A673 (cell line): ENCODE results near the gene TTLL8. TPM values are rescaled to one million over a fixed set of nuclear protein-coding genes. Genes with fewer than 3 reads are reported as not detected.

Experiments
- BruUV-seq: library from RNA; stranded (reverse); fragments of 400-500 nt; replicated peaks from 2 replicates; lab custom pipeline; 2021; lab: Mats Ljungman, UMichigan
- CTCF ChIA-PET: fragments of 300-600 bp; sonication (Branson Sonifier 250); formaldehyde crosslinking; loops from one replicate; lab custom pipeline; 2022; ENCODE audit warnings: antibody characterized with exemption; lab: Charles Lee
- POLR2A ChIA-PET: fragments of 300-600 bp; sonication (Branson Sonifier 250); formaldehyde crosslinking; loops from one replicate; lab custom pipeline; 2022; ENCODE audit warnings: antibody characterized with exemption; ENCODE audit not compliant: low non-redundant PET; lab: Charles Lee
- DNase-seq: peaks from one replicate; pipeline ENCODE4 v3.0.0-alpha.2; 2015; ENCODE audit warnings: low spot score
- H3K27ac ChIP-seq: fragments of 200-600 bp; sonication (generic); 2 replicates; pipeline ENCODE4 v1.5.1; 2016; ENCODE audit warnings: mixed run types, low read depth, mild to moderate bottlenecking, mixed read lengths, antibody characterized with exemption, low read length; ENCODE audit not compliant: poor library complexity, severe bottlenecking
- H3K27me3 ChIP-seq: fragments of 200-600 bp; sonication (generic); replicated peaks from 2 replicates; pipeline ENCODE4 v1.6.1; 2017; ENCODE audit warnings: mixed run types, low read depth, mild to moderate bottlenecking, mixed read lengths, antibody characterized with exemption, low read length; ENCODE audit not compliant: insufficient read depth, poor library complexity
- H3K36me3 ChIP-seq: fragments of 200-600 bp; sonication (generic); 2 replicates; pipeline ENCODE4 v1.6.1; 2016; ENCODE audit warnings: mixed run types, mild to moderate bottlenecking, mixed read lengths, antibody characterized with exemption, low read length; ENCODE audit not compliant: insufficient read depth, poor library complexity, severe bottlenecking
- H3K4me1 ChIP-seq: fragments of 200-600 bp; sonication (generic); 2 replicates; pipeline ENCODE4 v1.6.1; 2017; ENCODE audit warnings: mixed run types, mild to moderate bottlenecking, mixed read lengths, antibody characterized with exemption, low read length; ENCODE audit not compliant: insufficient read depth, poor library complexity, severe bottlenecking
- H3K4me3 ChIP-seq: fragments of 200-600 bp; sonication (generic); 2 replicates; pipeline ENCODE4 v1.5.1; 2016; ENCODE audit warnings: low read depth, mixed run types, mild to moderate bottlenecking, mixed read lengths, low read length; ENCODE audit not compliant: poor library complexity, severe bottlenecking
- H3K9me3 ChIP-seq: fragments of 200-600 bp; sonication (generic); 2 replicates; pipeline ENCODE4 v1.6.1; 2016; ENCODE audit warnings: mixed run types, low read depth, mild to moderate bottlenecking, mixed read lengths, antibody characterized with exemption, low read length; ENCODE audit not compliant: poor library complexity, severe bottlenecking
- EZH2 ChIP-seq: fragments of 200-600 bp; sonication (generic); IDR thresholded peaks from 2 replicates; pipeline ENCODE4 v1.6.1; 2017; ENCODE audit warnings: borderline replicate concordance, low read depth, mild to moderate bottlenecking, mixed read lengths, antibody characterized with exemption, low read length; ENCODE audit not compliant: poor library complexity, severe bottlenecking
- intact Hi-C: fragments of 100-400 bp; cut with micrococcal nuclease; formaldehyde crosslinking; loops from one replicate; pipeline ENCODE4 v1.10.0; 2022; ENCODE audit not compliant: unreplicated experiment
- total RNA-seq: library from RNA; stranded (reverse); gene quantifications from 2 replicates; pipeline ENCODE4 v1.2.3, GENCODE V29; 2021
- TF ChIP-seq, protein P1 (sequence below): fragments of 300-800, 200-600 bp; sonication (generic); conservative IDR thresholded peaks from 2 replicates; pipeline ENCODE4 v1.5.1; 2017; ENCODE audit warnings: low read depth, mild to moderate bottlenecking, antibody characterized with exemption, low read length, moderate library complexity, mixed read lengths

TTLL8 gene
- total RNA-seq, 1 experiment from 2014 or later, result not detected

- H3K36me3 ChIP-seq, result no peaks in the 10 kb centered on the region
- no peak overlapping the region for H3K4me3 ChIP-seq
- TF ChIP-seq, protein P1, sequence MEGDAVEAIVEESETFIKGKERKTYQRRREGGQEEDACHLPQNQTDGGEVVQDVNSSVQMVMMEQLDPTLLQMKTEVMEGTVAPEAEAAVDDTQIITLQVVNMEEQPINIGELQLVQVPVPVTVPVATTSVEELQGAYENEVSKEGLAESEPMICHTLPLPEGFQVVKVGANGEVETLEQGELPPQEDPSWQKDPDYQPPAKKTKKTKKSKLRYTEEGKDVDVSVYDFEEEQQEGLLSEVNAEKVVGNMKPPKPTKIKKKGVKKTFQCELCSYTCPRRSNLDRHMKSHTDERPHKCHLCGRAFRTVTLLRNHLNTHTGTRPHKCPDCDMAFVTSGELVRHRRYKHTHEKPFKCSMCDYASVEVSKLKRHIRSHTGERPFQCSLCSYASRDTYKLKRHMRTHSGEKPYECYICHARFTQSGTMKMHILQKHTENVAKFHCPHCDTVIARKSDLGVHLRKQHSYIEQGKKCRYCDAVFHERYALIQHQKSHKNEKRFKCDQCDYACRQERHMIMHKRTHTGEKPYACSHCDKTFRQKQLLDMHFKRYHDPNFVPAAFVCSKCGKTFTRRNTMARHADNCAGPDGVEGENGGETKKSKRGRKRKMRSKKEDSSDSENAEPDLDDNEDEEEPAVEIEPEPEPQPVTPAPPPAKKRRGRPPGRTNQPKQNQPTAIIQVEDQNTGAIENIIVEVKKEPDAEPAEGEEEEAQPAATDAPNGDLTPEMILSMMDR, result no peak
- H3K27me3 ChIP-seq, result no peaks in the 10 kb centered on the region
- no peak overlapping the region for H3K27ac ChIP-seq
- H3K9me3 ChIP-seq, result no peaks in the 10 kb centered on the region
- peaks cover 11% of the 10 kb centered on the region for H3K4me1 ChIP-seq
- no peak for DNase-seq
- BruUV-seq, result no TSS peak
- CTCF ChIA-PET, result interaction anchor here (0.6 kb wide), 1 partner anchor 20 kb away, joined by 17 read pairs; no protein-coding TSS in a partner anchor
- intact Hi-C loops, result no loop called here
- POLR2A ChIA-PET, result no interaction called here
Measured at GRCh38 chr22:50000587-50001387, 57.3 kb downstream of the TTLL8 start.

DNA sequence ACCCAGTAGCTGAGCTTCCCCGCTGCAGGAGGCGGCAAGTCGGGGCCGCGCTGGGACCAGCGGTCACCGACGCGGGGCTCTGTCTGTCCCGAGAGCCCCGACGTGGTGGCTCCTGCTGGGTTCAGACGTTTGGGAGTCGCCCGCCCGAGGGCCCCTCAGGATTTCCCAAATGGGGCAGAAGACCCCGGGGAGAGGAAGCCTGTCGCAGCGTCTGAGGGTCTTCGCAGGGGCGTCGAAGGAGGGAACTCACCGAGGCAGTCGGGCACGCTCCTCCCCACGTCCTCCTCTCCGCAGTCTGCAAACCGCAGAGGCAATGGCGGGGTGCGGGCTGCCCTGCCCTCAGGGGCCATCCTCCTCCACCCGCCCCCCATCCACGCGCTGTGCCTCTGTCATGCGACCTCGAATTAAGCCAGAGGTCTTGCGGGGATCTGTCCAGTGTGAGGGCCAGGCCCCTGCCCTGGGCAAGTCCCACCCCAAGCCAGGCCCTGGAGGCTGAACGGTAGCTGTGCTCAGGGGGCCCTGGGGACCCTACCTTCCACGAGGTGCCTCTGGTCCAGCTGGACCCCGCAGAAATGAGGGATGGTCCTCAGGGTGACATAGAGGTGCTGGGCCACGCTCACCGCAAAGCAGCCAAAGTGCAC is 58.0 kb downstream of the TTLL8 start:
- H3K27ac ChIP-seq, result no peak overlapping the region
- no TSS peak for BruUV-seq
- intact Hi-C loops, result no loop called here
- ChIA-PET POLR2A (no interaction called here), CTCF (no interaction called here)
- H3K27me3 ChIP-seq, result no peaks in the 10 kb centered on the region
- TF ChIP-seq, protein P1, result no peak
- no peak for TF ChIP-seq EZH2
- H3K36me3 ChIP-seq, result no peaks in the 10 kb centered on the region
- H3K9me3 ChIP-seq, result no peaks in the 10 kb centered on the region
- no peak overlapping the region for H3K4me3 ChIP-seq
- peaks cover 11% of the 10 kb centered on the region for H3K4me1 ChIP-seq
- no peak for DNase-seq

DNA sequence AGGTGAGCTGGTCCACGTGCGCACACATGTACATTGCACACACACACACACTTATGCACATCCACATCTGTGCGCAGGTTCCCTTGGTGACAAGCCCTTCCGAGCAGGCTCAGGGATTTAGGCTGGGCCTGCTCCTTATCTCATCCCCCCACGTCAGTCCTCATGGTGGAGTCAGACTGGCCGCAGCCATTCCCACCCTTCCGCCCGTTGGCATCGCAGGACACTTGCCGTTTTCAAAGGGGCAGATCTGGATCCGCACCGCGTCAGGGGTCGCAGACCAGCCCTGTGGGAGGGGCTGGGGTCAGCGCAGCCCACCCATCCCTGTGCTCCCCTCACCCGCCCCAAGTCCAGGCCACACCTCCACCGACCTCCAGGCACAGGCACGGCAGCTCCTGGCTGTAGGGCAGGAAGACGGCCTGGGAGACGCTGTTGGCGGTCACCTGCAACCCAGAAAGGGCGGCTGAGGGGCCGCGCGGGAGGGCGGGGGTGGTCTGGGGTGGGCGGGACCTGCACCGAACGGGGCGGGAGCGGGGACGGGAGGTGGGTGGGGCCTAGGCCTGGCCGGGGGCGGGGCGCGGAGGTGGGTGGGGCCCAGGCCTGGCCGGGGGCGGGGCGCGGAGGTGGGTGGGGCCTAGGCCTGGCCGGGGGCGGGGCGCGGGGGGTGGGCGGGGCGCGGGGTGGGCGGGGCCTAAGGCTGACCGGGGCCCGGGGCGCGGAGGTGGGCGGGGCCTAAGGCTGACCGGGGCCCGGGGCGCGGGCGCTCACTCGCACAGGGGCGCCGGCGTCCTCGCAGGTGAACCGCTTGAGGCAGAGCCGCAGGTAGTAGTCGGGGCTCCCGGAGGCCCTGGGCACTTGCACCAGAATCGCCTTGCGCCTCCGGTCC is 58.8 kb downstream of the TTLL8 start:
- ChIA-PET CTCF (no interaction called here), POLR2A (no interaction called here)
- Histone ChIP-seq H3K4me3 (no peak overlapping the region), H3K4me1 (peaks cover 11% of the 10 kb centered on the region), H3K27ac (no peak overlapping the region), H3K9me3 (no peaks in the 10 kb centered on the region), H3K27me3 (no peaks in the 10 kb centered on the region), H3K36me3 (no peaks in the 10 kb centered on the region)
- TF ChIP-seq, protein P1, result no peak
- no peak for TF ChIP-seq EZH2
- intact Hi-C loops, result no loop called here
- no TSS peak for BruUV-seq
- no peak for DNase-seq
